HepG2 (cell line): Measurements from ENCODE around the gene ARMCX5.

Source experiments
- EZH2 ChIP-seq: conservative IDR thresholded peaks from 2 replicates; pipeline ENCODE4 v1.6.1; 2012; ENCODE audit warnings: mild to moderate bottlenecking, low read depth, low read length, moderate library complexity
- FOXO1 ChIP-seq: sonication (generic); formaldehyde crosslinking; IDR thresholded peaks from 2 replicates; pipeline ENCODE4 v1.4.0; 2020; ENCODE audit warnings: missing genetic modification reagents
- HBP1 ChIP-seq: IDR thresholded peaks from 2 replicates; pipeline ENCODE4 v1.6.1; 2016; ENCODE audit warnings: low read depth, control low read depth
- JUND ChIP-seq: sonication (generic); formaldehyde crosslinking; IDR thresholded peaks from 2 replicates; pipeline ENCODE4 v1.8.0; 2022; ENCODE audit warnings: mild to moderate bottlenecking, missing genetic modification reagents
- KLF13 ChIP-seq: sonication (generic); formaldehyde crosslinking; IDR thresholded peaks from 2 replicates; pipeline ENCODE4 v1.4.0; 2020; ENCODE audit warnings: mild to moderate bottlenecking, missing genetic modification reagents
- RAD21 ChIP-seq: fragments of 450-650 bp; formaldehyde crosslinking; IDR thresholded peaks from 2 replicates; pipeline ENCODE4 v1.5.0; 2020; ENCODE audit warnings: mild to moderate bottlenecking
- RFX5 ChIP-seq: IDR thresholded peaks from 2 replicates; pipeline ENCODE4 v1.6.1; 2011; ENCODE audit warnings: low read depth, low read length, improper control_type of control experiment
- TARDBP ChIP-seq: sonication (generic); formaldehyde crosslinking; IDR thresholded peaks from 2 replicates; pipeline ENCODE4 v1.8.0; 2022; ENCODE audit warnings: mild to moderate bottlenecking, missing genetic modification reagents
- ZNF329 ChIP-seq: sonication (generic); formaldehyde crosslinking; IDR thresholded peaks from 2 replicates; pipeline ENCODE4 v1.9.0; 2021; ENCODE audit warnings: low read depth, mild to moderate bottlenecking, missing genetic modification reagents
- ZNF567 ChIP-seq: sonication (generic); formaldehyde crosslinking; IDR thresholded peaks from 2 replicates; pipeline ENCODE4 v1.8.1; 2023; ENCODE audit warnings: mild to moderate bottlenecking, missing genetic modification reagents, borderline replicate concordance
- TF ChIP-seq, protein P1 (sequence below): sonication (generic); formaldehyde crosslinking; IDR thresholded peaks from 2 replicates; pipeline ENCODE4 v1.5.0; 2020; ENCODE audit warnings: mild to moderate bottlenecking, missing genetic modification reagents, moderate library complexity

- no peak for TF ChIP-seq EZH2
- no peak for TF ChIP-seq ZNF329 (CRISPR knock-in tag)
- TF ChIP-seq HBP1 (CRISPR knock-in tag) = no peak
- TF ChIP-seq RFX5 = no peak
- no peak for TF ChIP-seq KLF13 (CRISPR knock-in tag)
- TF ChIP-seq JUND (CRISPR knock-in tag) = no peak
- TF ChIP-seq FOXO1 (CRISPR knock-in tag) = no peak
- TF ChIP-seq TARDBP = no peak
- no peak for TF ChIP-seq RAD21
- TF ChIP-seq, protein P1, sequence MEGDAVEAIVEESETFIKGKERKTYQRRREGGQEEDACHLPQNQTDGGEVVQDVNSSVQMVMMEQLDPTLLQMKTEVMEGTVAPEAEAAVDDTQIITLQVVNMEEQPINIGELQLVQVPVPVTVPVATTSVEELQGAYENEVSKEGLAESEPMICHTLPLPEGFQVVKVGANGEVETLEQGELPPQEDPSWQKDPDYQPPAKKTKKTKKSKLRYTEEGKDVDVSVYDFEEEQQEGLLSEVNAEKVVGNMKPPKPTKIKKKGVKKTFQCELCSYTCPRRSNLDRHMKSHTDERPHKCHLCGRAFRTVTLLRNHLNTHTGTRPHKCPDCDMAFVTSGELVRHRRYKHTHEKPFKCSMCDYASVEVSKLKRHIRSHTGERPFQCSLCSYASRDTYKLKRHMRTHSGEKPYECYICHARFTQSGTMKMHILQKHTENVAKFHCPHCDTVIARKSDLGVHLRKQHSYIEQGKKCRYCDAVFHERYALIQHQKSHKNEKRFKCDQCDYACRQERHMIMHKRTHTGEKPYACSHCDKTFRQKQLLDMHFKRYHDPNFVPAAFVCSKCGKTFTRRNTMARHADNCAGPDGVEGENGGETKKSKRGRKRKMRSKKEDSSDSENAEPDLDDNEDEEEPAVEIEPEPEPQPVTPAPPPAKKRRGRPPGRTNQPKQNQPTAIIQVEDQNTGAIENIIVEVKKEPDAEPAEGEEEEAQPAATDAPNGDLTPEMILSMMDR (CRISPR knock-in tag) = no peak
- TF ChIP-seq ZNF567 = no peak
Measured at GRCh38 chrX:102637561-102637960, 38.2 kb downstream of the ARMCX5 start.
